IMR-90 (cell line): Measurements from ENCODE around the gene PTPRK. TPM values are rescaled to one million over a fixed set of nuclear protein-coding genes. Genes with fewer than 3 reads are reported as not detected.

Experiments used
- ATAC-seq: fragments of 200-7000 bp; cut with Tn5 transposase; 2 replicates; pipeline ENCODE4 v1.9.1; 2020; ENCODE audit warnings: low read depth, mild to moderate bottlenecking, moderate library complexity
- BruUV-seq: library from RNA; stranded (reverse); fragments of 400-500 nt; replicated peaks from 2 replicates; lab custom pipeline; 2021; lab: Mats Ljungman, UMichigan
- CTCF ChIA-PET: fragments of 300-600 bp; formaldehyde crosslinking; extraction: SDS; loops from one replicate; lab custom pipeline; 2021; ENCODE audit warnings: antibody characterized with exemption; lab: Yijun Ruan, JAX
- POLR2A ChIA-PET: fragments of 300-600 bp; sonication (Branson Sonifier 250); formaldehyde crosslinking; loops from one replicate; lab custom pipeline; 2022; ENCODE audit warnings: antibody characterized with exemption; ENCODE audit not compliant: unreplicated experiment; lab: Charles Lee
- DNase-seq: peaks from one replicate; pipeline ENCODE4 v3.0.0; 2013
- H2AFZ ChIP-seq: replicated peaks from 2 replicates; pipeline ENCODE3; 2013; ENCODE audit warnings: low read length, mild to moderate bottlenecking; ENCODE audit not compliant: poor library complexity
- H2AK5ac ChIP-seq: 2 replicates; pipeline ENCODE4 v1.6.1; 2013; ENCODE audit warnings: low read depth, low read length, inconsistent platforms
- H2AK9ac ChIP-seq: replicated peaks from 2 replicates; pipeline ENCODE3; 2013; ENCODE audit warnings: mild to moderate bottlenecking, low read depth, low read length, moderate library complexity; ENCODE audit not compliant: poor library complexity
- H2BK120ac ChIP-seq: 2 replicates; pipeline ENCODE4 v1.6.1; 2013; ENCODE audit warnings: low read depth, low read length, inconsistent platforms
- H2BK15ac ChIP-seq: 3 replicates; pipeline ENCODE4 v1.6.1; 2013; ENCODE audit warnings: low read depth, low read length, inconsistent platforms
- H2BK20ac ChIP-seq: 2 replicates; pipeline ENCODE4 v1.6.1; 2013; ENCODE audit warnings: low read depth, mild to moderate bottlenecking, inconsistent platforms, low read length, moderate library complexity
- H2BK5ac ChIP-seq: 2 replicates; pipeline ENCODE4 v1.6.1; 2013; ENCODE audit warnings: mild to moderate bottlenecking, low read depth, low read length, inconsistent platforms; ENCODE audit not compliant: poor library complexity, severe bottlenecking
- H3K14ac ChIP-seq: replicated peaks from 2 replicates; pipeline ENCODE4 v1.6.1; 2013; ENCODE audit warnings: low read depth, low read length, inconsistent platforms
- H3K18ac ChIP-seq: 2 replicates; pipeline ENCODE4 v1.6.1; 2013; ENCODE audit warnings: low read depth, low read length, control low read depth
- H3K23ac ChIP-seq: 2 replicates; pipeline ENCODE4 v1.6.1; 2013; ENCODE audit warnings: low read depth, low read length, inconsistent platforms
- H3K27ac ChIP-seq: 2 replicates; pipeline ENCODE4 v1.5.1; 2013; ENCODE audit warnings: mild to moderate bottlenecking, control low read depth, low read length; ENCODE audit not compliant: insufficient read depth
- H3K27me3 ChIP-seq: 2 replicates; pipeline ENCODE4 v1.6.1; 2013; ENCODE audit warnings: low read length; ENCODE audit not compliant: control insufficient read depth, insufficient read depth
- H3K36me3 ChIP-seq: 2 replicates; pipeline ENCODE4 v1.6.1; 2013; ENCODE audit warnings: low read length, mixed read lengths; ENCODE audit not compliant: control insufficient read depth, insufficient read depth
- H3K4ac ChIP-seq: 2 replicates; pipeline ENCODE4 v1.6.1; 2013; ENCODE audit warnings: low read depth, low read length, inconsistent platforms
- H3K4me1 ChIP-seq: 2 replicates; pipeline ENCODE4 v1.6.1; 2013; ENCODE audit warnings: low read length, mixed read lengths; ENCODE audit not compliant: control insufficient read depth, insufficient read depth
- H3K4me2 ChIP-seq: 2 replicates; pipeline ENCODE4 v1.6.1; 2013; ENCODE audit warnings: low read depth, mild to moderate bottlenecking, control low read depth, low read length, moderate library complexity
- H3K4me3 ChIP-seq: 2 replicates; pipeline ENCODE4 v1.5.1; 2013; ENCODE audit warnings: low read depth, mild to moderate bottlenecking, control low read depth, low read length, moderate library complexity; ENCODE audit not compliant: insufficient read depth
- H3K56ac ChIP-seq: 2 replicates; pipeline ENCODE4 v1.6.1; 2013; ENCODE audit warnings: low read length, inconsistent platforms; ENCODE audit not compliant: insufficient read depth; ENCODE audit errors: extremely low read depth
- H3K79me1 ChIP-seq, 2 experiments: 2 replicates each; pipeline ENCODE4 v1.6.1; 2013; ENCODE audit warnings: low read length in 2 of 2, inconsistent platforms in 1 of 2, low read depth in 1 of 2
- H3K9ac ChIP-seq: 2 replicates; pipeline ENCODE4 v1.6.1; 2013; ENCODE audit warnings: low read depth, low read length, control low read depth
- H3K9me1 ChIP-seq: 2 replicates; pipeline ENCODE4 v1.6.1; 2013; ENCODE audit warnings: low read length, inconsistent platforms; ENCODE audit not compliant: insufficient read depth
- H3K9me3 ChIP-seq: 2 replicates; pipeline ENCODE4 v1.6.1; 2013; ENCODE audit warnings: low read length; ENCODE audit not compliant: control insufficient read depth, insufficient read depth
- H4K20me1 ChIP-seq: 2 replicates; pipeline ENCODE4 v1.6.1; 2013; ENCODE audit warnings: low read length, inconsistent platforms; ENCODE audit not compliant: insufficient read depth
- H4K5ac ChIP-seq: 2 replicates; pipeline ENCODE4 v1.6.1; 2013; ENCODE audit warnings: mild to moderate bottlenecking, low read depth, low read length, control low read depth
- H4K8ac ChIP-seq, 2 experiments: 2 replicates each; pipeline ENCODE4 v1.6.1; 2013; ENCODE audit warnings: low read depth in 2 of 2, low read length in 2 of 2, control low read depth in 1 of 2, inconsistent platforms in 1 of 2
- H4K91ac ChIP-seq: 2 replicates; pipeline ENCODE4 v1.6.1; 2013; ENCODE audit warnings: low read depth, low read length, inconsistent platforms; ENCODE audit not compliant: insufficient read depth
- MAZ ChIP-seq: IDR thresholded peaks from 2 replicates; pipeline ENCODE4 v1.6.1; 2012; ENCODE audit warnings: low read depth, mild to moderate bottlenecking, low read length, improper control_type of control experiment, moderate library complexity, borderline replicate concordance
- RCOR1 ChIP-seq: IDR thresholded peaks from 2 replicates; pipeline ENCODE4 v1.6.1; 2012; ENCODE audit warnings: mild to moderate bottlenecking, low read length, improper control_type of control experiment; ENCODE audit not compliant: insufficient replicate concordance
- WGBS, 2 experiments: methylation state at CpG; one replicate each; pipeline versions ENCODE4 v1.1.5 to v1.1.7; 2013; ENCODE audit warnings: missing lambda C conversion rate in 2 of 2; ENCODE audit not compliant: insufficient read length in 1 of 2; ENCODE audit errors: extremely low coverage in 2 of 2; 5-methylcytosine and 5-hydroxymethylcytosine counted together
- dilution Hi-C: fragments of 300-500 bp; cut with HindIII; formaldehyde crosslinking; loops from one replicate; pipeline ENCODE4 v1.14.3; 2018; ENCODE audit warnings: low sequenced_read_pairs; ENCODE audit not compliant: unreplicated experiment
- in situ Hi-C: fragments of 300-500 bp; cut with MboI; formaldehyde crosslinking; loops from 3 replicates; pipeline ENCODE4 v1.14.3; 2019; ENCODE audit warnings: low sequenced_read_pairs, inconsistent platforms, mixed read lengths
- intact Hi-C: fragments of 100-400 bp; cut with micrococcal nuclease; formaldehyde crosslinking; loops from 2 replicates; pipeline ENCODE4 v1.10.0; 2022
- polyA plus RNA-seq, 3 experiments: library from polyadenylated mRNA; depleted of rRNA; stranded (reverse); fragments of >200 nt; gene quantifications; 2 replicates each; pipeline ENCODE4 v1.2.3, GENCODE V29; 2012; ENCODE audit warnings: low replicate concordance in 1 of 3
- total RNA-seq: library from RNA; depleted of rRNA; stranded (reverse); fragments of >200 nt; gene quantifications from 2 replicates; pipeline ENCODE4 v1.2.3, GENCODE V29; 2012
- TF ChIP-seq, protein P1 (sequence below): fragments of 150-350 bp; IDR thresholded peaks from 2 replicates; pipeline ENCODE4 v1.6.1; 2017; ENCODE audit warnings: mild to moderate bottlenecking, antibody characterized with exemption, low read length, low read depth

Gene PTPRK
- total and polyA plus RNA-seq, 2 of the 4 experiments (the other 2 are of a cell fraction) = 18.0 to 80.8 TPM

DNA sequence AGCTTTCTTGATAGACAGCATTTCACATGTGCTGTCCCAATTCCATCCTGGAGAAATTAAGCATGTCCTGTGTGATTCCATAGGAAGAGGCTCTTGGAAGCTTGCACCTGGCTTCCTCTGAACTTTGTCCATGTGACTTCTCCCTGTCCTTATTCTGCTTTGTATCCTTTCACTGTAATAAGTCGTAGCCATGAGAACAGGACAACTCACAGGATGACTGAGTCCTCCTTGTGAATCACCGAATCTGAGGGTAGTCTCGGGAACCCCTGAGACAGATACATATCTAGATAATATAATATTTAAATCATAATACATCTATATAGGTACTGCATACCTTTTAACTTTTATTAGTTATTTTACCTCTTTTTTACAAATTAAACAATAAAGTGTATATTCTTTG, 462.9 kb downstream of the PTPRK start:
- DNase-seq (peak; percentile 31), ATAC-seq (0 out of 2 replicates have a peak, but pooled peaks have one; percentile 35)
- H3K79me1 ChIP-seq = no peaks in the 10 kb centered on the region; a peak in 1 of 4 replicates
- H4K8ac ChIP-seq = no peak overlapping the region
- H2BK20ac ChIP-seq = no peak overlapping the region
- TF ChIP-seq, protein P1, sequence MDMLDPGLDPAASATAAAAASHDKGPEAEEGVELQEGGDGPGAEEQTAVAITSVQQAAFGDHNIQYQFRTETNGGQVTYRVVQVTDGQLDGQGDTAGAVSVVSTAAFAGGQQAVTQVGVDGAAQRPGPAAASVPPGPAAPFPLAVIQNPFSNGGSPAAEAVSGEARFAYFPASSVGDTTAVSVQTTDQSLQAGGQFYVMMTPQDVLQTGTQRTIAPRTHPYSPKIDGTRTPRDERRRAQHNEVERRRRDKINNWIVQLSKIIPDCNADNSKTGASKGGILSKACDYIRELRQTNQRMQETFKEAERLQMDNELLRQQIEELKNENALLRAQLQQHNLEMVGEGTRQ = 0 out of 2 replicates have a peak, but pooled peaks have one; percentile 18
- no peak for TF ChIP-seq RCOR1
- TF ChIP-seq MAZ = no peak
- CTCF ChIA-PET = interaction anchor here (0.5 kb wide), 1 partner anchor 38 kb away, joined by 3 read pairs; no protein-coding TSS in a partner anchor
- H2AK5ac ChIP-seq = no peak overlapping the region
- in situ Hi-C loops (no loop called here), dilution Hi-C loops (no loop called here), intact Hi-C loops (no loop called here)
- H4K5ac ChIP-seq = peak overlapping the region; percentile 29; the same call in 1 of the 2 replicates
- H3K4me1 ChIP-seq = no peaks in the 10 kb centered on the region
- H3K56ac ChIP-seq = no peak overlapping the region
- H3K27me3 ChIP-seq = no peaks in the 10 kb centered on the region
- H3K9me1 ChIP-seq = peaks cover 3% of the 10 kb centered on the region; the same call in 1 of the 2 replicates
- no peak overlapping the region; the same call in 1 of the 2 replicates for H3K14ac ChIP-seq
- no peak overlapping the region for H3K4ac ChIP-seq
- H2BK5ac ChIP-seq = peak overlapping the region; percentile 11
- H3K36me3 ChIP-seq = peaks cover 9% of the 10 kb centered on the region
- no CpG with 5 or more reads among the region's 3 CpGs for WGBS, 2 experiments
- H3K23ac ChIP-seq = no peak overlapping the region
- peak overlapping the region; percentile 35; the same call in 1 of the 2 replicates for H3K18ac ChIP-seq
- H2BK120ac ChIP-seq = 0 out of 2 replicates have a peak overlapping the region, but pooled peaks have one; percentile 2
- BruUV-seq = no TSS peak
- POLR2A ChIA-PET = no interaction called here
- no peaks in the 10 kb centered on the region for H3K9me3 ChIP-seq
- H4K20me1 ChIP-seq = no peaks in the 10 kb centered on the region
- H3K4me3 ChIP-seq = no peak overlapping the region
- no peak overlapping the region for H3K9ac ChIP-seq
- H2AK9ac ChIP-seq = no peak overlapping the region
- H4K91ac ChIP-seq = no peak overlapping the region
- H3K4me2 ChIP-seq = no peak overlapping the region
- H2BK15ac ChIP-seq = 0 out of 3 replicates have a peak overlapping the region, but pooled peaks have one; percentile 1
- no peak overlapping the region for H3K27ac ChIP-seq
- H2AFZ ChIP-seq = no peak overlapping the region
